SKM-1 treated with dmso at 0.1 percent for 144 hours (cell line): ENCODE measurements around the gene C1QTNF8.

Source experiments
- DNase-seq: peaks from one replicate; lab custom pipeline; 2025; ENCODE audit not compliant: unreplicated experiment; lab: John Stamatoyannopoulos, UW

The C1QTNF8 gene

GRCh38 chr16:1063728-1064127, 32.3 kb downstream of the C1QTNF8 start:
- no peak for DNase-seq

GRCh38 chr16:1062895-1063294, 33.1 kb downstream of the C1QTNF8 start:
- DNase-seq: no peak

- DNase-seq: no peak
These were observed 34.1 kb downstream of the C1QTNF8 start for GRCh38 chr16:1061769-1062505.

GRCh38 chr16:1060416-1061340, 35.4 kb downstream of the C1QTNF8 start:
- no peak for DNase-seq

- no peak for DNase-seq
These were observed 36.7 kb downstream of the C1QTNF8 start for GRCh38 chr16:1059310-1059709.

- no peak for DNase-seq
These were observed 37.8 kb downstream of the C1QTNF8 start for GRCh38 chr16:1058216-1058615.

- peak; percentile 10 for DNase-seq
These were observed 38.7 kb downstream of the C1QTNF8 start for GRCh38 chr16:1057252-1057932.

GRCh38 chr16:1056196-1056595, 39.8 kb downstream of the C1QTNF8 start:
- DNase-seq: no peak

- no peak for DNase-seq
These were observed 40.5 kb downstream of the C1QTNF8 start for GRCh38 chr16:1055557-1055924.

GRCh38 chr16:1054660-1055556, 41.1 kb downstream of the C1QTNF8 start:
- no peak for DNase-seq

- no peak for DNase-seq
These were observed 42.2 kb downstream of the C1QTNF8 start for GRCh38 chr16:1053700-1054368.

- no peak for DNase-seq
These were observed 42.9 kb downstream of the C1QTNF8 start for GRCh38 chr16:1053121-1053521.

GRCh38 chr16:1052721-1053120, 43.3 kb downstream of the C1QTNF8 start:
- DNase-seq: no peak

GRCh38 chr16:1051446-1051845, 44.6 kb downstream of the C1QTNF8 start:
- no peak for DNase-seq

GRCh38 chr16:1050921-1051320, 45.1 kb downstream of the C1QTNF8 start:
- no peak for DNase-seq

- no peak for DNase-seq
These were observed 45.5 kb downstream of the C1QTNF8 start for GRCh38 chr16:1050516-1050915.

GRCh38 chr16:1049976-1050247, 46.1 kb downstream of the C1QTNF8 start:
- no peak for DNase-seq

- DNase-seq: no peak
These were observed 46.7 kb downstream of the C1QTNF8 start for GRCh38 chr16:1049113-1049975.

- DNase-seq: no peak
These were observed 47.5 kb downstream of the C1QTNF8 start for GRCh38 chr16:1048442-1049112.
